ENCODE measurements around the gene NHLRC4.

GRCh38 chr16:537415-538335, 29.1 kb upstream of the NHLRC4 start:
- no peak for TF ChIP-seq EZH2phosphoT487 (IDR thresholded peaks at IDR 0.05; ENCODE audit: borderline replicate concordance, low read length)
- TF ChIP-seq CTCF (IDR thresholded peaks at IDR 0.05; ENCODE audit: low read depth, low read length, poor library complexity, severe bottlenecking): peak; percentile 31
